ENCODE results near the gene LRMDA. TPM values are rescaled to one million over a fixed set of nuclear protein-coding genes. Genes with fewer than 3 reads are reported as not detected.

LRMDA gene
- total RNA-seq, 1 donor from 2014 or later: 4.5 TPM

- intact Hi-C loops (cut with DNase I): no loop called here
- DNase-seq (ENCODE audit: low spot score): no peak
These were observed 803.2 kb downstream of the LRMDA start for GRCh38 chr10:76234499-76235226.

- intact Hi-C loops (cut with DNase I): no loop called here
- DNase-seq (ENCODE audit: low spot score): no peak
These were observed 804.9 kb downstream of the LRMDA start for GRCh38 chr10:76236356-76236755.

- DNase-seq (ENCODE audit: low spot score): no peak
These were observed 811.5 kb downstream of the LRMDA start for GRCh38 chr10:76242956-76243355.

GRCh38 chr10:76244061-76244686 lies 812.8 kb downstream of the LRMDA start:
- no peak for DNase-seq (ENCODE audit: low spot score)
- intact Hi-C loops (cut with DNase I): no loop called here

More at GRCh38 chr10:76242956-76243355, 811.5 kb downstream of the LRMDA start:
- intact Hi-C loops (cut with DNase I): no loop called here

GRCh38 chr10:76245951-76246495 lies 814.6 kb downstream of the LRMDA start:
- DNase-seq (ENCODE audit: low spot score): no peak
- intact Hi-C loops (cut with DNase I): no loop called here

GRCh38 chr10:76248649-76249200 lies 817.3 kb downstream of the LRMDA start:
- intact Hi-C loops (cut with DNase I): no loop called here
- no peak for DNase-seq (ENCODE audit: low spot score)

GRCh38 chr10:76251841-76252671 lies 820.6 kb downstream of the LRMDA start:
- DNase-seq (ENCODE audit: low spot score): no peak
- intact Hi-C loops (cut with DNase I): no loop called here

- intact Hi-C loops (cut with DNase I): no loop called here
- no peak for DNase-seq (ENCODE audit: low spot score)
These were observed 821.3 kb downstream of the LRMDA start for GRCh38 chr10:76252733-76253132.

GRCh38 chr10:76255241-76255640 lies 823.8 kb downstream of the LRMDA start:
- DNase-seq (ENCODE audit: low spot score): no peak
- intact Hi-C loops (cut with DNase I): no loop called here

- intact Hi-C loops (cut with DNase I): no loop called here
- DNase-seq (ENCODE audit: low spot score): no peak
These were observed 826.4 kb downstream of the LRMDA start for GRCh38 chr10:76257816-76258215.

GRCh38 chr10:76265441-76266113 lies 834.2 kb downstream of the LRMDA start:
- DNase-seq (ENCODE audit: low spot score): no peak

GRCh38 chr10:76268530-76268929 lies 837.1 kb downstream of the LRMDA start:
- DNase-seq (ENCODE audit: low spot score): no peak
- intact Hi-C loops (cut with DNase I): no loop called here

More at GRCh38 chr10:76265441-76266113, 834.2 kb downstream of the LRMDA start:
- intact Hi-C loops (cut with DNase I): no loop called here

- DNase-seq (ENCODE audit: low spot score): no peak
- intact Hi-C loops (cut with DNase I): no loop called here
These were observed 837.5 kb downstream of the LRMDA start for GRCh38 chr10:76268954-76269353.

GRCh38 chr10:76270464-76270863 lies 839.0 kb downstream of the LRMDA start:
- intact Hi-C loops (cut with DNase I): no loop called here

GRCh38 chr10:76274933-76275332 lies 843.5 kb downstream of the LRMDA start:
- no peak for DNase-seq (ENCODE audit: low spot score)
- intact Hi-C loops (cut with DNase I): no loop called here

More at GRCh38 chr10:76270464-76270863, 839.0 kb downstream of the LRMDA start:
- no peak for DNase-seq (ENCODE audit: low spot score)

- no peak for DNase-seq (ENCODE audit: low spot score)
- intact Hi-C loops (cut with DNase I): no loop called here
These were observed 847.5 kb downstream of the LRMDA start for GRCh38 chr10:76278811-76279460.

- DNase-seq (ENCODE audit: low spot score): no peak
- intact Hi-C loops (cut with DNase I): no loop called here
These were observed 850.2 kb downstream of the LRMDA start for GRCh38 chr10:76281659-76282058.

- DNase-seq (ENCODE audit: low spot score): no peak
- intact Hi-C loops (cut with DNase I): no loop called here
These were observed 850.9 kb downstream of the LRMDA start for GRCh38 chr10:76282061-76283025.
